ENCODE measurements around the gene RXRB.

RXRB gene

GRCh38 chr6:33211666-33212422 is 11.4 kb upstream of the RXRB start:
- DNase-seq: no peak

GRCh38 chr6:33211136-33211535 is 10.7 kb upstream of the RXRB start:
- no peak for DNase-seq

GRCh38 chr6:33209856-33210255 is 9.4 kb upstream of the RXRB start:
- DNase-seq: no peak

- DNase-seq: peak; percentile 79
These were observed 7.9 kb upstream of the RXRB start, which contains the start of gene RING1 for GRCh38 chr6:33208091-33208967. Gene RING1 (plus strand): TSS chr6:33208500. CDS start chr6:33208823, 323 bp downstream.

- DNase-seq: no peak
These were observed 7.2 kb upstream of the RXRB start for GRCh38 chr6:33207552-33208090.

- DNase-seq: no peak
These were observed 6.5 kb upstream of the RXRB start for GRCh38 chr6:33206864-33207551.

- no peak for DNase-seq
These were observed 5.8 kb upstream of the RXRB start for GRCh38 chr6:33206027-33206863.

GRCh38 chr6:33205191-33206026 is 4.9 kb upstream of the RXRB start:
- no peak for DNase-seq

- peak; percentile 75 for DNase-seq
These were observed 4.1 kb upstream of the RXRB start, which contains the start of gene HSD17B8 for GRCh38 chr6:33204415-33205190. Gene HSD17B8 (plus strand): TSS chr6:33204655. CDS start chr6:33204669, 14 bp downstream.

- DNase-seq: no peak
These were observed 3.6 kb upstream of the RXRB start for GRCh38 chr6:33204165-33204414.

- DNase-seq: no peak
These were observed 3.1 kb upstream of the RXRB start for GRCh38 chr6:33203443-33204164.

- no peak for DNase-seq
These were observed 2.3 kb upstream of the RXRB start for GRCh38 chr6:33202799-33203198.

- no peak for DNase-seq
These were observed 1.5 kb upstream of the RXRB start for GRCh38 chr6:33201935-33202334.

GRCh38 chr6:33201147-33201545 is 681 bp upstream of the RXRB start:
- no peak for DNase-seq

- peak; percentile 68 for DNase-seq
These were observed 712 bp downstream of the RXRB start for GRCh38 chr6:33199687-33200218.

GRCh38 chr6:33198853-33199436 is 1.5 kb downstream of the RXRB start:
- no peak for DNase-seq

- no peak for DNase-seq
These were observed 2.2 kb downstream of the RXRB start for GRCh38 chr6:33198159-33198852.

- DNase-seq: no peak
These were observed 2.9 kb downstream of the RXRB start for GRCh38 chr6:33197431-33198048.

All from activated gamma-delta T cell (primary cell).